Suppressor macrophage (primary cell): ENCODE results near the gene MS4A6E.
A peak's percentile ranks its signal among the peaks of the same experiment; 100 is the strongest.
"Not testable (repeated sequence)": the region's sequence is repeated elsewhere in the genome, so short reads cannot be mapped to it uniquely, and the experiment has no call there.

Experiments used
- DNase-seq, 4 experiments: peaks; one replicate each; pipeline ENCODE4 v3.0.0-alpha.2; 2020 to 2022

Gene MS4A6E

DNA sequence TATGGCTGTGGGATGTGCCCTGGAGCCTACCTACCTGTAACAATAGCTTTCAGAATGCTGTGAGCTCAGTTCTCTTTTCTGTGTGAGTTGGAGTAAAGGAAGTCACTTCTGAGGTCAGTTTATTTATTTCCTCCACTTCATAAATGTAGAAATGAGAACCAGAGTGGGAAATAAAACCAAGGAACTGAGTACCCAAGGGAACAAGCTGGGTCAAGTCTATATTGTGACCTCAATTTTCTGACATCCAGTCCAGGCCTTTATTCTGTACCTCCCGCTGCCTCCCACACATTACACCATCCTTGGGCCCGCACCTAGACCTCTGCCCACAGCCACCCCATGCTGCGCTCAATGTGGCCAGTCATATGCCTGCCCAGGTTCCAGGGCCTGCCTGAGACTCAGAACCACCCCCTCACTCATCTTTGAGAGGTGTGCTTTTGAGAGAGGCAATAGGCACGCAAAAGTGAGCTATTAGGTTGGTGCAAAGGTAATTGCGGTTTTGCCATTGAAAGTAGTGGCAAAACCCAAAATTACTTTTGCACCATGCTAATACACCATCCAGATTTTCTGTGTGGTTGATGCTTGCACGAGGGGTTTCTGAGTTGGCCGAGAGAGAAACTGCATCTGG, 9.8 kb downstream of the MS4A6E start:
- peak; percentile 18 to 74 (median 48) for DNase-seq

DNA sequence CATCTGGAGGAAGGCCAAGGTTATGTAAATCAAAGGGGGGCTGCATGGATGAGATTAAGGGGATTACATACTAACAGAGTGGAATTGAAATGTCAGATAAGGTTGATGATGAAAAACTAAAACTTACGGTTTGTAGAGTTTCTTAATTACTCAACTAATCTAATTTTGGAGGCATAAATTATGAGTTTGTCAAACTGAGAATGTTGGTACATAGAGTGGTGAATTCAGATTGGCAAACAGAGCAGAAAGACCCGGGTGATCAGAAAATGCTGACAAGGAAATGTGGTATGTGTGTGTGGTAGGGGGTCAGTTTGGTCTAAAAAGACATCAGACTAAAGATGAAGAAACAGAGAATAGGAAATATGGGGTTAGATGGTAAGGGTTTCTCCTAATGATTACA, 11.0 kb downstream of the MS4A6E start:
- DNase-seq = no peak

DNA sequence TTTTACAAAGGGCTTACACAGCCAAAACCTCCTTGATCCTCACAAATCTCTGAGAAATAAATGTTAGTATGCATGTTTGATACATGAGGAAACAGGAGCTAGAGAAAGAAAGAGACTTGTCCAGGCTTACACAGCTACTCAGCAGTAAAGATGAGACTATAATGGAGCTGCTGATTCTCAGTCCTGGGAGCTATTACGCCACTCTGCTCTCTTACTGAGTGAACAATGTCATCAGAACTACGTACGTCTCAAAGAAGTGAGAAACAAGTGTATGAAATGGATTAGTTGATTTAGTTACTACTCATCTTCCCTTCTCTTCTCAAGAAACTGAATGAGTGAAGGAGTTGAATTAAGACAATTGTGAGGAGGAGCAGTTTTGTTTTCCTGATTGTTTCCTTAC, 12.3 kb downstream of the MS4A6E start:
- DNase-seq = peak in 2 of 4 experiments; percentile 47 to 67

DNA sequence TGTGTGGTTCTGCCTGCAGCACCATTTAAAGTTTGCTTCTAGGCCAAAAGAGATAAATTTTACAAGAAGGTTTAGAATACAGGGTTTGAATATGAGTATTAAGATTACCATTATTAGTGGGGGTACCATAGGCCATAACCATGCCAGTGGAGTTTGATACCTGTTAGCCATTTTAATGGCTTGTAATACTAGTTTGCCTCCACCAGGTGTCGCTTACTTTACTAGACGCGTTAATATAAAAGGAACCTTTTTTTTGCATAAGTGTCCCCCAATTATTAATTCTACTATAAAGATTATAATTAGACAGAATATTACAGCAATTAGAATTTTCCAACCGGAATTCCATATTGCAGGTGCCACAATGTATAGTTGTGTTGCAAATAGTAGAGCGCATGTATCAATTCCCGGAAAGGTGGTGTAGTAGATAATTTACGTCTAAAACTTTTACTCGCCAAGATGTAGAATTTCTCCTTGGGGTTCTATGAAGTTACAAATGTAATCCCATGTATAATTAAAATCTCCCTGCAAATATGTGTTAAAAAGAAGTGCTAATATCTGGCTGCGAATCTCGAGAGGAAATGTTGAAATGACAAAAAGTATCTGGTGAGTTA, 16.1 kb downstream of the MS4A6E start:
- DNase-seq = peak; percentile 52 to 63 (median 59)

DNA sequence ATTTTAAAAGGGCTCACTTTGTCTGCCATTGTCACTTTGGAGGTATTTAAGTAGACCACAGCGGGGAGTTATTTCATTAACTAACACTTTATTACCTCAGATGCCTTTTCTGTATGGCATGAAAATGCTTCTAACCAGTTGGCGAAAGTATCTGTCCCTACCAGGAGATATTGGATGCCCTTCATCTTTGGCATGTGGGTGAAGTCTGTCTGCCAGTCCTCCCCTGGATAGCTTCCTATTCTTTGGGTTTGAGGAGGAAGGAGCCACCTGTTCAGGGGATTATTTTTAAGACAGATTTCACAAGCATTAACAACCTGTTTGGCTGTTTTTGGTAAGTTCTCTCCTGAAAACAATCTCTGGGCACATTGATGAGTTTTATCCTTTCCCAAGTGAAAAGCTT, 17.1 kb downstream of the MS4A6E start:
- no peak for DNase-seq

DNA sequence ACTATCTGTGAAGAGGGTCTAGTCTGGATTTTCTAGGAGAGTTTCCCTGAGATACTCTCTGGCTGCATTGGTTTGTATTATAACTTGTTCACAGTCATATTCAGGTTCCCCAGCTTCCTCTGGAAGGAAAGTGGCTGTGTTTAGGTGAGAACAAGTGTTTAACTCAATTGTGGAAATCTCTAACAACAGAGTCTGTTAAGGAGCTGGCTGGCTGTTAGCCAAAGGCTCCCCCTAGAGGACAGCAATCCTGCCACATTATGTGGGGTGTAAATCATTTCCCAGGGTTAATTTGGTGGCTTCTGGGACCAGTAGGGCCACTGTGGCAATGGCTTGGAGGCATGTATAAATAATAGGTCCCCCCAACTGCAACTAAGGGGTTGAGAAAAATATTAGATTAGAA, 18.4 kb downstream of the MS4A6E start:
- peak; percentile 75 to 87 (median 82) for DNase-seq

DNA sequence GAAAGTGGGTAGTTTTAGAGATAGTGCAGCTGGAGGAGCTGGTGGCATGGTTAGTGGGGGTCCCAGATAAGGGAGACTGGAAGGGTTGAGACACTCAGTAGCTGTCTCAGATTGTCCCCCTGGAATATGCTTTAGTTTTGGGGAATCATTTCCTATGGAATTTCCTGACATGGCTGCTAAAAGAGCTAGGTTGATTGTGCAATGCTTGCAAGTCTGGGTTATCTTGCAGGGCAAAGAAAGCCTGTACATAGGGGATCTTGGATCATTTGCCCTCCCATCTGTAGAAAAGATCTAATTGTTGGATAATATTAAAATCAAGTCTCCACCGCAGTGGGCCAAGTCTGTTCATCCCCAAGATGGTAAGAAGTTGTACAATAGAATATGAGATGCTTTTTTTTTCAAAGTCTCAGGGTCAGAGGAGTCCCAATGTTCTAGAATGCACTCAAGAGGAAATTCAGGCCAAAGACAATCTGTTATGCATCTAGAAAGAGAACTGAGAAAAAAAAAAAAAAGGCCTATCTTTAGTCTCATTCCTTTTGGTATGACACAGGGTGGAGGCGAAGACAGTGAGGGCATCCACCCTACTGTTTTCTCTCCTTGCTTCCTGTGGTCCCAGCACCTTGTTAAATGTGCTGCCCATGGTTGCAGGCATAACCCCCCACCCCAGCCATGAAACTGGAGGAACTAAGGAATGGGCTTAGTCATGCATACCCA, 20.2 kb downstream of the MS4A6E start:
- DNase-seq = no peak

DNA sequence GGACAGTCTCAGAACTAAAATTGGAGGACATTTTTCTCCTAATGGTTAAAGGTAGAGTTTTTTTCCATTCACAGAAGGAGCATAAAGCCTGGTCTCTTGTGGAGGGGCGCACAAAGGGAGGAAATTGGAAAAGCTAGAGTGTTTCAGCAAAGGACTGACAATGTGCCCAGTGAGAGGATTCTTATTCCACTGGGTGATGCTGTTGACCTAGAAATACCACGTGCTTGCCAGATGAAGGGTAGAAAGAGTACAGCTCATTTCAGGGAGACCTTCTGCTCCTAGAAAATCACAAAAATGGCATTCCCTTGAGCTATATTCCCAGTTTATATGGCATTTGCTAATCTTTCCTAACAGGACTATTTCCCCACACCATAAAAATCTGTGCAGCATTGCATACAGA, 21.1 kb downstream of the MS4A6E start:
- peak in 2 of 4 experiments; percentile 34 for DNase-seq

DNA sequence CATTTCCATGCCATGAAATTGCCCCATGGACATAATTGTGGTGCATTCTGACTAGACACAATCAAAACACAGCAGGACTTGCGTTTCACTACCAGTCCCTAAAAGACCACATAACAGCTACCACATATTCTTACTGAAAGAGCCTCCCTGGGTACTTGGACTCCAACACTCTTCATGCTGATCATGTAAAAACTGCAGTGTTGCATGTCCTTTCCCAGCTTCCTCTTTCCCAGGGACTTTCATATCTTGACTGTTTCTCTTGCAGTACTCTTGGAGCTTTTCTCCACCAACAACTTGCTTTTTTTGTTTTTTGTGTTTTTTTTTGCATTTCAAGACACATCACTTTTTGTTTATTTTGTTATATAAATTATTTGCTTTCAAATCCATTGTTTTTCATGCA, 22.9 kb downstream of the MS4A6E start:
- DNase-seq = peak; percentile 52 to 84 (median 69)

DNA sequence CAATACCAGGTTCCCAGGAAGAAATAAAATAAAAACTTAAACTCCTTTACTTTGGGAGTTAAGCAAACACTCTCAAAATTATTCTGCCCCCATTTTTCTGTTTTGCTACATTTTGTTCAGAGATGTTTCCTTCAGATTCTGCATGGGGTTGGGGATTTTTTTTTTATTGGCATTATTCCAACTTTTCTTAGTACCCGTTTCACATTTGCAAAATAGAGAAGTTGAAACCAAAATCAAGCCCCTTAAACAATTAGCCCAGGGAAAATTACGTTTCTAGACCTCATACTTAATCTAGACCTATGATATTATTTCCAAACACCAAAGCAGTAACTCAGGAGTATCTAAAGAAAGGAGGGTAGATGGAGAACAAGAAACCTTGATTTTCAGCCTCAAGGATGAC, 30.7 kb downstream of the MS4A6E start:
- DNase-seq = peak in 2 of 4 experiments; percentile 61 to 76

DNA sequence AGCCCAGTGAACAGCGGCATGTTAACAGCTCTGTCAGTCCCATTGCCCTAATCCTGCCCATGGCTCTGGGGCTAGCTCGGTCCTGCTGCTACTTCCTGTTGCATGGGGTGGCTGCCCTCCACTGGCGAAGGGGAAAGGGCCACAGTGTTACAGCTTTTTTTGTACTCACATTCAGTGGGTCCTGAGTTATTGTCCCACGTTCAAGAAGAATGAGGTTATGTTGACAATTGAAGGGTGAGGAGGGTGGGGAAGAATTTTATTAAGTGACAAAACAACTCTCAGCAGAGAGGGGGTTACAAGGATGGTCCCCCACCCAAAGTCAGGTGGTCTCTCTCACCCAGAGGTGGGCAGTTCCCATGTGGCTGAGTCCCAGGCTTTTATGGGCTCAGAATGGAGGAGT, 33.6 kb downstream of the MS4A6E start:
- DNase-seq = no peak

DNA sequence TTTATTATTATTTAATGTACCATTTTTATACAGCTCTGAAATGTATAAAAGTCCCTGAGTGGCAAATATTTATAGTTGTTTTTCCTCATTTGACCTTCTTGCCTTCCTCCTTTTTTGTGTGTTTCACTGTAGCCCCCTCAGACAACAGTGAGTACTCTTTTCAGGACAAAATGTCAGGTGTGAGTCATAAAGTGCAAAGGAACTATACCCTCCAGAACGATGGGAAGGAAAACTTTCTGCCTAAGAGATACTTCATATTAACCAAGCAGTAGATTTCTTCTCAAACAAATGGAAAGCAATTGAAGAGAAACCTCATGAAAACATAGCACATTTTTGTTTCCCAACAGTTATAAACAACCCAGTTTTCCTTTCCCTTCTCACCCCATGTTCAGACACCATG, 35.2 kb downstream of the MS4A6E start:
- DNase-seq = peak in 2 of 4 experiments; percentile 49 to 54

DNA sequence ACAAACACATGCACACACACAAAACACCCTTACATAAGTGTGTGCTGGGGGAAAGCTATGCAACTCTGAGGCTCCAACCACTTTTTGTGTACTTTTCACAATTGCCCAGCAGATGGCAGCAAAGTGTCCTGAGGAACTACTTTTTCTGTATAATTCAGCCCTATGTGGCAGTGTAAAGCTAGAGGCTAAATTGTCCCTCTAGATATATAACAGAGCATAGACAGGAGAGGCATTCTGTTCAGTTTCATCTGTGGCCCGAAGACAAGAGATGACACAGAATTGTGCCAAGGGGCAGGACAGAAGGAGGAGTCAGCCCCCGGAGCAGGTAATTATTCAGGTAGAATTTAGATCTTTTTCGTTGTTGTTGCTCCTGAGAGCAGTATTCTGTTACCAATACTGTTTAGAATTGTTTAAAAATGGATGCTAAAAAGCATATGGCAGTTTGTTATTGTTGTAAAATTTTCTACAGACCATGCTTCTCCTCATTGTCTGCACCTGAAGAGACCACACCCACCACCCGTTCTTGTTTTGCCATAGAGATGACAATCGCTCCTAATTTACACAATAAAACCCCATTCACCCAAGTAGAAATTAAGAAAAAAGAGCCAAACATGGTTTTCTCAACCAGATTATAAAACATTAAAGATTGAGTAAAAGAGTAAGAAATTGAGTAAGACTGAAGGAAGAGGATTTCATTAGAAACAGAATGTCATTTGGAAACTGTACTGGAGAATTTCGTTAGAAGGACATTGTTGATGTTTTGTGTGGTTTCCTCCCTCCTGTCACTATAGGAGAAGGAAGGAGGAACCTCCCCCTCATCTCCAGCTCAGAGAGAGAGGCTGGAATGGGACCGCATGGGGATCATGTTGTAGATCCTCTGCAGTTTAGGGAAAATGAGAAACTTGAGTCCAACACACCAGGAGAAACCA, 36.8 kb downstream of the MS4A6E start:
- peak; percentile 86 to 95 (median 92) for DNase-seq

DNA sequence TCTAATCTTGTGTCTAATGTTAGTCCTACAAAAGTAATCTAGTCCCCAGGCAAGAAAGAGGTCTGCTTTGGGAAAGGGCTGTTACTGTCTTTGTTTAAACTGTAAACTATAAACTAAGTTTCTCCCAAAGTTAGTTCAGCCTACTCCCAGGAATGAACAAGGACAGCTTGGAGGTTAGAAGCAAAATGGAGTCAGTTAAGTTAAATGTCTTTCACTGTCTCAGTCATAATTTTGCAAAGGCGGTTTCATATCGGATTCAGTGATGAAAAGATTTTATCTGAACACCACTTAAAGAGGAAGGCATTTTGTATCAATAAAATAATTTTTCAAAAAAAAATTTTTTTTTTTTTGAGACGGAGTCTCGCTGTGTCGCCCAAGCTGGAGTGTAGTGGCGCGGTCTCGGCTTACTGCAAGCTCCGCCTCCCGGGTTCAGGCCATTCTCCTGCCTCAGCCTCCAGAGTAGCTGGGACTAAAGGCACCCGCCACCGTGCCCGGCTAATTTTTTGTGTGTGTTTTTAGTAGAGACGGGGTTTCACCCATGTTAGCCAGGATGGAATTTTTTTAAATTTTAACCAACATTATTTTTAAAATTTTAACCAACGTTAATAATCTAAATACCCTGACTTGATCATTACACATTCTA, 39.3 kb downstream of the MS4A6E start:
- DNase-seq = not testable (repeated sequence)

DNA sequence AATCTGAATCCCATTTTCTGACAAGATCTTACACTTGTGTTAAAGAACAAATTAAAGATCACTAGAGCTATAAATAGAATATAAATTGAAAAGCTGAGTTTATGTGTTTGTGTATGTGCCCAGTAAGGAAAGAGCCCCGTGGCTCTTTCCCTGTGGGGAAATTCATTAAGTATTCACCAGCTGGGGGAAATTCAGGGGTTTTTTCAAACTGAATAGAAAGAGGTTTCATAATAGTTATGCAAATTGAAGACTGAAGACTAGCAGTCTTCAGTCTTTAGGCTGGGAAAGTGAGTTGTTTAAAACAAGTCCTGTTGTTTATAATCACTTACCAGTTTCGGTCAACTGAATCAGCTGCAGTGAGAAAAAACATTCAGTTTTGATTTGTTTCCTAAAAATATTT, 40.0 kb downstream of the MS4A6E start:
- DNase-seq = peak in 3 of 4 experiments; percentile 43 to 75 (median 66)

DNA sequence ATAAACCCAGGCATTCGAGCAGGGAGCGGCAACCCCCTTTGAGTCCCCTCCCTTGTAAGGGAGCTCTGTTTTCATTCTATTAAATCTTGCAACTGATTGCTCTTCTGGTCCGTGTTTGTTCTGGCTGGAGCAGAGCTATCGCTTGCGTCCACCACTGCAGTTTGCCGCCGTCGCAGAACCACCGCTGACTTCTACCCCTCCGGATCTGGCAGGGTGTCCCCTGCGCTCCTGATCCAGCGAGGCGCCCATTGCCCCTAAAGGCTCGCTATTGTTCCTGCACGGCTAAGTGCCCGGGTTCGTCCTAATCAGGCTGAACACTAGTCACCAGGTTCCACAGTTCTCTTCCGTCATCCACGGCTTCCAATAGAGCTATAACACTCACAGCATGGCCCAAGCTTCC, 40.8 kb downstream of the MS4A6E start:
- DNase-seq = no peak

DNA sequence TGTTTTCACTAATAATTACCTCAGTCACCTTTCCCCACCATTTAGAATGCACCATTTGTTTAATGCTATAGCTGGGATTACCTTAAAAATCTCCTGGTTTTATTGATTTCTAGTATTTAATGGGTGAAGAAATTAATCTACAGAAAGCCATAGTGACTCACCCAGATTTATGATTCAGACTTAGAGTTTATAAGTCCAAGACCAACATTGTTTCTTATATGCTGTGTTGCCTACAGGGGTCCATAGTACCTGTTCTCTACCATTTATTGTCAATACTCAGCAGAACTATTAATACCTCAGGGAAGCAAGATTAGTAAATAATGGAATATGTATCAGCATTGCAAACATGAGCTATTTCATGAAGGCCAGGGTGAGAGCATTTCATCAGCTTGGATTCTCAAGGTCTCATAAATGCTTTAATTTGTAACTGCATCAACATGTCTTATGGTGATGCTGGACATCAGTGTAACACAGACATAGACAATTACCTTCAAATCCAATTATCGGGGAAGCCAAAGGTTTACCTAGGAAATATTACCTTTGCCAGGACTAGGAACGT, 43.3 kb downstream of the MS4A6E start:
- no peak for DNase-seq

DNA sequence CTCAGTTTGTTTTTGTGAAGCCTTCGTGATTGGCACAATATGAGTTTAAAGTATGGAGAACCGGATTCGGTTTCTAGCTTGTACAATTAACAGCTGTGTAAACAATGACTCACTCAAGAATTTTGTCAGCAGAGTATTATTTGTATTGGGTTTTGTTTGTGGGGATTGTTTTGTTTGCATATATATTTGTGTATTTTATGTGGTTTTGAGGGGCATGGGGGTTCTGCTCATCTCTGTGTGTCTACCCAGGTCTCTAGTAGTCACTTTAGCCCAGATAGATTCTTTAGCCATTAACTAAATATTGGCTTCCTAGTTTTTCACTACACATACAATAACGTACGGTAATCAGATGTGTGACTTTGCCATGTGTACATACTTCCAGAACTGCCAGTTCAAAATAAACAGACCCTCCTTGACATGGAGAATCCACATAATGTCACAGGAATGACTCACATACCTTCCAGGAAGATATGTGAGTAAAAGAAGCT, 43.8 kb downstream of the MS4A6E start:
- DNase-seq = no peak

DNA sequence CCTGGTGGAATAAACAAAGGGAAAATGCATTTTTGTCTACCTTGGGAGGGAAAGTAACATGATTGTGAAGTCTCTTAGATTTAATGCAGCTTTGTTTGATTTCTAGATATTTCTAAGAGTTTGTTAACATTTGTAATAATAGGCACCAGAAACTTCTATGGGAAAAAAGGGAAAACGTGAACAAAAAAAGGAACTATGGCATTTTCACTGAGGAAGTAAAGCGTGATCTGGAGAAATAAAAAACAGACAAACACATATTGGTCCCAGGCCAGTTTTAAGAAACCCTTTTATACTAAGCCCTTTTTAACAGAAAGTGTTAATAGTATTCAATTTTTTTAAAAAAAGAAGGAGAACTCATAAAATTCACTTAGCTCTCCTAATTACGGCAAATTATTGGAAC, 44.3 kb downstream of the MS4A6E start:
- peak in 2 of 4 experiments; percentile 58 to 74 for DNase-seq

DNA sequence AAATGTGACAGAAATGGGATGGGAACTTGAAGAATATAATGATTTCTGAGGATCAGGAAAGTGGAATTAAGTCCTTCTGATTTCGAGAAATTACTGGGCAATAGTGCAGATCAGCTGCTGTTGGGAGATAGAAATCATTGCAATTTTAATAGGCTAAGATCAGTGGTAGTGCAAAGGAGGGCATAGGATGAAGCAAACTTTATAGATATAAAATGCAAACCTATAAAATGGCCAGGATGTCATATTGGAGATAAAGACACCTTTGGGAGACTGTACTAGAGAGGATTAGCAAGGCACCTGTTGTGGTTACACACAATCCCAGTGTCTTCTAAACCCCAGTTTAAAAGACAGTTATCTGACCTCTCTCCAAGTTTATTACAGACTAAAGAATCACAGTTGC, 44.8 kb downstream of the MS4A6E start:
- no peak for DNase-seq

DNA sequence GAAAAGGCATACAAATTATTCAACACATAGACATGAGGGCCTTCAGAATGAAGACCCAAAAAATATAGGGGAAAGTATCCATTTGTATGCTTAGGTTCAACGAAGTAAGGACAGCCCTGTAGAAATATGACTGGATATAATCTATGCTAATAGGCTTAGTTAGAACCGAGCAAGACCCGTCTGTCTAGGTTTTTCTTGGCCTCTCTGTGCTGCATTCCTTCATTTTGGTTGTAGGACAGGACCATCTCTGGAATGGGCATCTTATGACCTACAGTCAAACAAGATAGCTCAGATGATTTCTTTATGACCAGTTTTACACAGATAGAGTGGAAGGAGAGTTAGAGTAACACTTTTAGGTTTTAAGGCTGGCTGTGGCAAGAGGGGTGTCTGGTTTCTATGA, 45.7 kb downstream of the MS4A6E start:
- no peak for DNase-seq

DNA sequence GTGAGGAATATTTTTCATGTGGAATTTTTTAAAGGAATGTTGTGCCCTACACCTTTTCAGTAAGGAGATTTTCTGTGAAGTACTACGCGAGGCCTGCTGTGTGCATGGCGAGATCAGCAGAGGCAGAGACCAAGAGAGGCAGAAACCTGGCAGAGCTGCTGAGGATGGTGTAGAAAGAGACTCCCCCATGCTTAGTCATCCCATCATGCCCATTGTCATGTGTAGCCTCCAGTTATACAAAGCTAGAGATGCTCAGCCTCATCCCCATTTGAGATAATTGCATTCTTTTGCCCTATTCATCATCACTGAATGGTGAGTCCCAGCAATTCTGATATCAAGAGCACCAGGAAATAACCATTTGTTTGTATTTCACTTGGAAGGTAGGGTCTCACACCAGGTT, 48.3 kb downstream of the MS4A6E start:
- peak in 3 of 4 experiments; percentile 18 to 64 (median 39) for DNase-seq
